AG09309 (cell line): Measurements from ENCODE around the gene TIPARP.

Source experiments
- DNase-seq: peaks from one replicate; pipeline ENCODE4 v3.0.0-alpha.2; 2010; ENCODE audit warnings: low read depth
- H3K4me3 ChIP-seq: 2 replicates; pipeline ENCODE4 v1.5.1; 2011; ENCODE audit warnings: mild to moderate bottlenecking, low read depth, low read length, moderate library complexity; ENCODE audit not compliant: control insufficient read depth
- CTCF ChIP-seq: IDR thresholded peaks from 2 replicates; pipeline ENCODE4 v1.5.1; 2011; ENCODE audit warnings: mild to moderate bottlenecking, low read depth, low read length, inconsistent platforms; ENCODE audit not compliant: insufficient read depth, control insufficient read depth; ENCODE audit errors: missing control alignments

Gene TIPARP

GRCh38 chr3:156674911-156675829 lies 780 bp downstream of the TIPARP start:
- H3K4me3 ChIP-seq: peak overlapping the region; percentile 95
- no peak for DNase-seq
- TF ChIP-seq CTCF: no peak

GRCh38 chr3:156675830-156676767 lies 1.7 kb downstream of the TIPARP start:
- peak; percentile 84 for DNase-seq
- TF ChIP-seq CTCF: no peak
- H3K4me3 ChIP-seq: peak overlapping the region; percentile 95

- peak overlapping the region; percentile 95 for H3K4me3 ChIP-seq
- no peak for DNase-seq
- TF ChIP-seq CTCF: no peak
These were observed 2.5 kb downstream of the TIPARP start for GRCh38 chr3:156676768-156677479.

- no peak for DNase-seq
- no peak for TF ChIP-seq CTCF
- peak overlapping the region; percentile 95 for H3K4me3 ChIP-seq
These were observed 3.1 kb downstream of the TIPARP start for GRCh38 chr3:156677536-156677935.

GRCh38 chr3:156678197-156678596 lies 3.8 kb downstream of the TIPARP start:
- DNase-seq: no peak
- TF ChIP-seq CTCF: no peak
- peak overlapping the region; percentile 95 for H3K4me3 ChIP-seq

DNA sequence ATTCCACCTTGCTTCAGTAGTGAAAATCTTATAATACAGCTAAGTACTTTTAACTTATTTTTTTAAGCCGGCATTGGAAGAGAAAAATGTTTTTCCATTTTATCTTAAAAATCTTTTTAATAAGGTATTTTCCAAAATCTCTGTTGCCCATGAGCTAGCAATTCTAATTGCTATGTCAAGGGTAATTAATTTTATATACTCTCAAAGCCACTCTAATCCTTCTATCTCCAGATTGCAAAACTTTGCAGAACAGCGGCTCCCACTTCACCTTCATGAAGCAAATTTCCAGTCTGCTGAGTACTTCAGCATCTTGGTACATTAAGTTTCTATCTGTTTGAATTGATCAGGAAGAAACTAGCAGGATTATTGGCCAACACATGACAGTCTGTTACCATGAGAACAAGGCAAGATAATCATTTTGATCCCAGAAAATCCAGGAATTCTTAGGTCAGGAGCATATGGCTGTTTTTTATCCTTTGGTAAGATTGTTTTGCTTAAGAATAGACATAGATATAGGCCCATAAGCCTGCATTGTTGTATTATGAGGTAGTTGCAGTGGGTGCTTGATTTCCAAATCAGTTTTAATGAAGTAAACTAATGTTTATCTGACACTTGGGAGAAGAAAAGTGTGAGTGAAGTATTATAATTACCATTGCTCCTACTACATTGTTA lies 6.0 kb downstream of the TIPARP start:
- no peak for DNase-seq
- TF ChIP-seq CTCF: no peak
- peak overlapping the region; percentile 21 for H3K4me3 ChIP-seq
